GM19438 (cell line): ENCODE data around the gene KRT83.
A peak's percentile ranks its signal among the peaks of the same experiment; 100 is the strongest.
"Not testable (repeated sequence)": the region's sequence is repeated elsewhere in the genome, so short reads cannot be mapped to it uniquely, and the experiment has no call there.

Experiments
- ATAC-seq: cut with Tn5 transposase; IDR thresholded peaks from one replicate; pipeline ENCODE4 v1.9.1; 2021; ENCODE audit warnings: low read depth; ENCODE audit not compliant: unreplicated experiment

Gene KRT83

GRCh38 chr12:52312086-52312485 lies 9.1 kb downstream of the KRT83 start:
- no peak for ATAC-seq

- ATAC-seq, result no peak
Observed at GRCh38 chr12:52311285-52311648, 9.9 kb downstream of the KRT83 start.

GRCh38 chr12:52310622-52311284 lies 10.4 kb downstream of the KRT83 start:
- ATAC-seq, result no peak

DNA sequence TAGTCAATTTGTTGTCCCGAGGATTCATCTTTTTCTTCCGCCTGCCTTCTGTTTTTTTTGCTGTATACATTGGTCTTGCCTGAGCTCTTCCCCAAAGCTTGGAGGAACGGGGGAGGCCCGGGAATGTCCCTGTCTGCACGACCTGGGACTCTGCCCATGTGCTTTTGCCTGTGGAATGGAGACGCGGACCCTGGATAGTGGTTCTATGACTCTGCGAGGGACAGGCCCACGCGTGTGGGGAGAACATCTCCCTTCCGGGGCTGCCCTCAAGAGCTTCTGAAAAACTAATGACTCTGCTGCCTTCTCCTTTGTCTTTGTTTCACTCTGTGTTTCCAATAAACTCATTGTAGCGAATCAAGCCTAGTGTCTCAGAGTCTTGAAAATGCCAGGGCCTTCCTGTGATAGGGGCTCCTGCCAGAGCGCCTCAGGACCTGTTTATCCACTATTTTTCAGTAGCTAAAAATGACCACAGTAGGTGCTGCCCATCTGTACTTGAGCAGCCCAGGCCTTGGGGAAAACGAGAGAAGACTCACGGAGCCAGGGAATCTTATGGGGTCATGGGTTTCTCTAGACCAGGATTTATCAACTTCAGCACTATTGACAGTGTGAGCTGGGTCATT lies 12.3 kb downstream of the KRT83 start:
- no peak for ATAC-seq

- no peak for ATAC-seq
Observed at GRCh38 chr12:52307836-52308805, 13.1 kb downstream of the KRT83 start.

DNA sequence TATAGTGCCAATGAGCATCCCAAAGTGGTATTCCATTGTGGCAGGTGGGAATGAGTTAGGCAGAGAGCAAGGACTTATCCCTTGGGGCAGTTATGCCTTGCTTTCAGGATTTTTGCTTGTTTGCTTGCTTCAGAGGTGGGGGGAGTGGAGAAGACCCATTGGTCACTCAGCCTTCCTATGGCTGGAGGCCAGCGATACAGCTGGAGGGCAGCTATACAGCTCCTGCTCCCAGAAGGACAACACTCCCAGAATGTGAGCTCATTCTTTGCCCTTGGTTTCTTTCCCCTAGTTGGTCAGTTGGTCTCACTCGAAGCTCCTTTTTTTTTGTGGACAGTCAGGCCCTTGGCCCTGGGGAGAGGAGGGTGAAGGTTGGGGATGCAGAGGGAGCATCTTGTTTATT lies 14.5 kb downstream of the KRT83 start:
- ATAC-seq, result no peak

DNA sequence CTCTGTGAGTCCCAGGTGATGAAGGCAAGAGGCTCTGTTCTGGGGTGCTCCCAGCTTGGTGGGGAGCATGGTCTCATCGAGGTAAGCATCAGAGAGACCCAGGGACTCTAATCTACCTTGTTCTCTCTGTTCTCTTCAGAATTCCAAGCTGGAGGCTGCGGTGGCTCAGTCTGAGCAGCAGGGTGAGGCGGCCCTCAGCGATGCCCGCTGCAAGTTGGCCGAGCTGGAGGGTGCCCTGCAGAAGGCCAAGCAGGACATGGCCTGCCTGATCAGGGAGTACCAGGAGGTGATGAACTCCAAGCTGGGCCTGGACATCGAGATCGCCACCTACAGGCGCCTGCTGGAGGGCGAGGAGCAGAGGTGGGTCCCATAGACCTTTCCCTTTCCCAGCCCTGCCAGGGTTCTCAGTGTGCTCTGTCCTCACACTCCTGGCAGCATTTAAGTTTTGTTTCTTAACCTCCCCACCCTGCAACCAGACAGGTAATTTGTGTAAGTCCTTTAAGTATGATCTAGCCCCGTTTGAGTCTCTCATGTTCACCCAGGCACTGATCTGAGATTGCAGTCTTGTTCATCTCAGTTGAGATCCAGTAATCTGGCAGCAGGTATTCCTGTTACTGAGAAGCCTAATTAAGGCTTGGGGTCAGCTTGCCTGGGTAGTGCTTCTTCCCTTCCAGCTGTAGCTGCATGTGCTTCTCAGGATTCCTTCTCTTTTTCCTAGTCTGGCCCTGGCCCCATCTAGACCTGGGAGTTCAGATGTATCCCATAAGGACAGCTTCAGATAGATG lies 15.1 kb downstream of the KRT83 start:
- no peak for ATAC-seq

GRCh38 chr12:52304941-52305411 lies 16.2 kb downstream of the KRT83 start:
- peak; percentile 86 for ATAC-seq

- ATAC-seq, result not testable (repeated sequence)
Observed at GRCh38 chr12:52302242-52302914, 18.8 kb downstream of the KRT83 start.

DNA sequence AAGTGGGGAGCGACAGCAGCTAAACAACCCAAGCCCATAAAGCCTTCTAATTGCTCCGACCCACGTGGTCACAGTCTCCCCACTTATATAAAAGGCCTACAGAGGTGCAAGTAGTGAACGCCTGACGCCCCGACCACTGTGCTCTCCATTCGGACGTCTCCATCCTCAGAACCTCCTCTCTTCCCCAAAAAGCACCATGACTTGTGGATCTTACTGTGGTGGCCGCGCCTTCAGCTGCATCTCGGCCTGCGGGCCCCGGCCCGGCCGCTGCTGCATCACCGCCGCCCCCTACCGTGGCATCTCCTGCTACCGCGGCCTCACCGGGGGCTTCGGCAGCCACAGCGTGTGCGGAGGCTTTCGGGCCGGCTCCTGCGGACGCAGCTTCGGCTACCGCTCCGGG lies 19.5 kb downstream of the KRT83 start:
- ATAC-seq, result not testable (repeated sequence)

- ATAC-seq, result no peak
Observed at GRCh38 chr12:52300796-52301691, 20.2 kb downstream of the KRT83 start.

DNA sequence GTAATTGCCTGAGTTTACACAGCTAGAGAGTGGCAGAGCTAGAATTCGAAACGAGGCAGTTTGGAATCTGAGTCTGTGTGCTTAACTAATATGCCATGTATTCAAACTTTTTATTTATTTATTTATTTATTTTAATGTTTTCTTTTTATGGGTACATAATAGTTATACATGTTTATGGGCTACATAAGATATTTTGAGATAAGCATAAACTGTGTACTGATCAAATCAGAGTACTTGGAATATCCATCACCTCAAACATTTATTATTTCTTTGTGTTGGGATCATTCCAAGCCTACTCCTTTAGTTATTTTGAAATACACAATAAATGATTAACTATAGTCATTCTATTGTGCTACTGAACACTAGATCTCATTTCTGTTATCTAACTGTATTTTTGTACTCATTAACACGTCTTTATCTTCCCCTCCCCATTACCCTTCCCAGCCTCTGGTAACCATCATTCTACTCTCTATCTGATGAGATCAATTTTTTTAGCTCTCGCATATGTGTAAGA lies 22.5 kb downstream of the KRT83 start:
- ATAC-seq, result no peak

- no peak for ATAC-seq
Observed at GRCh38 chr12:52296572-52297215, 24.5 kb downstream of the KRT83 start.

GRCh38 chr12:52295663-52296062 lies 25.5 kb downstream of the KRT83 start:
- no peak for ATAC-seq

GRCh38 chr12:52294803-52295202 lies 26.4 kb downstream of the KRT83 start:
- ATAC-seq, result no peak

GRCh38 chr12:52293926-52294325 lies 27.3 kb downstream of the KRT83 start:
- ATAC-seq, result no peak

- no peak for ATAC-seq
Observed at GRCh38 chr12:52291267-52291935, 29.8 kb downstream of the KRT83 start, which contains the start of gene KRT81. TSS of gene KRT81 (minus strand) at chr12:52291534. CDS start at chr12:52291465, 69 bp downstream.
